Measurements from ENCODE around the gene DIP2A. TPM values are rescaled to one million over a fixed set of nuclear protein-coding genes. Genes with fewer than 3 reads are reported as not detected.
A peak's percentile ranks its signal among the peaks of the same experiment; 100 is the strongest.
"Not testable (repeated sequence)": the region's sequence is repeated elsewhere in the genome, so short reads cannot be mapped to it uniquely, and the experiment has no call there.

The DIP2A gene
- total and polyA plus RNA-seq, 2 of the 13 experiments (the other 11 are each of a cell fraction or from before 2014, with no cell fraction given) = 18.5 to 37.6 TPM

DNA sequence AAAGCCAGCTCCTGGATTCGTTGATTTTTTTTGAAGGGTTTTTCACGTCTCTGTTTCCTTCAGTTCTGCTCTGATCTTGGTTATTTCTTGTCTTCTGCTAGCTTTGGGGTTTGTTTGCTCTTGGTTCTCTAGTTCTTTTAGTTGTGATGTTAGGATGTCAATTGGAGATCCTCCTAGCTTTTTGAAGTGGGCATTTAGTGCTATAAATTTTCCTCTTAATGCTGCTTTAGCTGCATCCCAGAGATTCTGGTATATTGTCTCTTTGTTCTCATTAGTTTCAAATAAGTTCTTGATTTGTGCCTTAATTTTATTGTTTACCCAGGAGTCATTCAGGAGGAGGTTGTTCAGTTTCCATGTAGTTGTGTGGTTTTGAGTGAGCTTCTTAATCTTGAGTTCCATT, 120.7 kb downstream of the DIP2A start:
- POLR2A ChIA-PET; intact Hi-C loops (cut with micrococcal nuclease; ENCODE audit: unreplicated experiment); H3K27me3 ChIP-seq (ENCODE audit: control insufficient read depth in 1 of 2, insufficient read depth in 2 of 2, low read length in 2 of 2); H3K9ac ChIP-seq (ENCODE audit: insufficient read depth, low read depth, low read length); FAIRE-seq; in situ Hi-C loops (cut with HindIII; ENCODE audit: extremely low pct_ligation_motif_present, low pct_unique_long_range_greater_than_20kb); ATAC-seq; DNase-seq (ENCODE audit: low spot score); H4K20me1 ChIP-seq (ENCODE audit: insufficient read depth, low read length); H2AFZ ChIP-seq (ENCODE audit: low read length); CTCF ChIA-PET (ENCODE audit: low intra/inter-chr PET ratio, low total read pairs); H3K79me2 ChIP-seq (ENCODE audit: insufficient read depth, low read length); H3K27ac ChIP-seq (ENCODE audit: extremely low read length, insufficient read depth, low read length); H3K4me3 ChIP-seq (replicated peaks in 1 of 3; ENCODE audit: insufficient read depth in 1 of 3, low read depth in 2 of 3, low read length in 3 of 3); BruUV-seq (replicated peaks); H3K36me3 ChIP-seq (replicated peaks in 1 of 2; ENCODE audit: control insufficient read depth in 1 of 2, insufficient read depth in 2 of 2, low read length in 2 of 2); H3K9me3 ChIP-seq (ENCODE audit: low read length); H3K4me2 ChIP-seq (ENCODE audit: low read depth, low read length): not testable (repeated sequence)
- WGBS (ENCODE audit: low lambda C conversion rate) = 76% methylated on average over 2 of the region's 2 CpGs
- TF ChIP-seq ZFP90 (CRISPR knock-in tag; IDR thresholded peaks at IDR 0.05; ENCODE audit: borderline replicate concordance) = peak; percentile 91
- H3K4me1 ChIP-seq (ENCODE audit: insufficient read depth, low read length) = peaks cover 22% of the 10 kb centered on the region

DNA sequence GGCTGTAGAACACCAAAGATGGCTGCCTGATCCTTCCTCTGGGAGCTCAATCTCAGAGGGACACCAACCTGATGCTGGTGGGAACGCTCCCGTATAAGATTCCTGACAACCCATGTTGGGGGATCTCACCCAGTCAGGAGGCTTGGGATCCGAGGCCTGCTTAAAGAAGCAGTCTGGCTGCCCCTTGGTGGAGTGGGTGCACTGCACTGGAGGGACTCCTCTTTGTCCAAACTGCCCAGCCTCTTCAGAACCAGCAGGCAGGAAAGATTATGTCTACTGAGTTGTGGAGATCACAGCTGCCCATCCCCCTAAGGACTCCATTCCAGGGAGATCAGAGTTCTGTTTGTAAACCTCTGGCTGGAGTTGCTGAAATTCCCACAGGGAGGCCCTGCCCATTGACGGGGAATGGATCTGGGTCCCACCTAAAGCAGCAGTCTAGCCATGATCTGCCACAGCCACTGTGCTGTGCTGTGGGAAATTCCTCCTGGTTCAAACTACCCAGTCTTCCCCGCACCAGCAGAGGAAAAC, 123.2 kb downstream of the DIP2A start:
- in situ Hi-C loops (cut with HindIII; ENCODE audit: extremely low pct_ligation_motif_present, low pct_unique_long_range_greater_than_20kb) = no loop called here
- no peaks in the 10 kb centered on the region for H4K20me1 ChIP-seq (ENCODE audit: insufficient read depth, low read length)
- no peak for TF ChIP-seq GFI1 (CRISPR knock-in tag; IDR thresholded peaks at IDR 0.05; ENCODE audit: borderline replicate concordance)
- no peak for TF ChIP-seq ZC3H4 (CRISPR knock-in tag; IDR thresholded peaks at IDR 0.05; ENCODE audit: borderline replicate concordance)
- TF ChIP-seq, protein P1, sequence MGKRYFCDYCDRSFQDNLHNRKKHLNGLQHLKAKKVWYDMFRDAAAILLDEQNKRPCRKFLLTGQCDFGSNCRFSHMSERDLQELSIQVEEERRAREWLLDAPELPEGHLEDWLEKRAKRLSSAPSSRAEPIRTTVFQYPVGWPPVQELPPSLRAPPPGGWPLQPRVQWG (CRISPR knock-in tag; IDR thresholded peaks at IDR 0.05; ENCODE audit: borderline replicate concordance, low read depth) = no peak
- no peak for TF ChIP-seq ZNF33A (CRISPR knock-in tag; IDR thresholded peaks at IDR 0.05; ENCODE audit: borderline replicate concordance)
- TF ChIP-seq, protein P2, sequence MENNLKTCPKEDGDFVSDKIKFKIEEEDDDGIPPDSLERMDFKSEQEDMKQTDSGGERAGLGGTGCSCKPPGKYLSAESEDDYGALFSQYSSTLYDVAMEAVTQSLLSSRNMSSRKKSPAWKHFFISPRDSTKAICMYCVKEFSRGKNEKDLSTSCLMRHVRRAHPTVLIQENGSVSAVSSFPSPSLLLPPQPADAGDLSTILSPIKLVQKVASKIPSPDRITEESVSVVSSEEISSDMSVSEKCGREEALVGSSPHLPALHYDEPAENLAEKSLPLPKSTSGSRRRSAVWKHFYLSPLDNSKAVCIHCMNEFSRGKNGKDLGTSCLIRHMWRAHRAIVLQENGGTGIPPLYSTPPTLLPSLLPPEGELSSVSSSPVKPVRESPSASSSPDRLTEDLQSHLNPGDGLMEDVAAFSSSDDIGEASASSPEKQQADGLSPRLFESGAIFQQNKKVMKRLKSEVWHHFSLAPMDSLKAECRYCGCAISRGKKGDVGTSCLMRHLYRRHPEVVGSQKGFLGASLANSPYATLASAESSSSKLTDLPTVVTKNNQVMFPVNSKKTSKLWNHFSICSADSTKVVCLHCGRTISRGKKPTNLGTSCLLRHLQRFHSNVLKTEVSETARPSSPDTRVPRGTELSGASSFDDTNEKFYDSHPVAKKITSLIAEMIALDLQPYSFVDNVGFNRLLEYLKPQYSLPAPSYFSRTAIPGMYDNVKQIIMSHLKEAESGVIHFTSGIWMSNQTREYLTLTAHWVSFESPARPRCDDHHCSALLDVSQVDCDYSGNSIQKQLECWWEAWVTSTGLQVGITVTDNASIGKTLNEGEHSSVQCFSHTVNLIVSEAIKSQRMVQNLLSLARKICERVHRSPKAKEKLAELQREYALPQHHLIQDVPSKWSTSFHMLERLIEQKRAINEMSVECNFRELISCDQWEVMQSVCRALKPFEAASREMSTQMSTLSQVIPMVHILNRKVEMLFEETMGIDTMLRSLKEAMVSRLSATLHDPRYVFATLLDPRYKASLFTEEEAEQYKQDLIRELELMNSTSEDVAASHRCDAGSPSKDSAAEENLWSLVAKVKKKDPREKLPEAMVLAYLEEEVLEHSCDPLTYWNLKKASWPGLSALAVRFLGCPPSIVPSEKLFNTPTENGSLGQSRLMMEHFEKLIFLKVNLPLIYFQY (CRISPR knock-in tag; IDR thresholded peaks at IDR 0.05; ENCODE audit: borderline replicate concordance) = no peak
- TF ChIP-seq, protein P3, sequence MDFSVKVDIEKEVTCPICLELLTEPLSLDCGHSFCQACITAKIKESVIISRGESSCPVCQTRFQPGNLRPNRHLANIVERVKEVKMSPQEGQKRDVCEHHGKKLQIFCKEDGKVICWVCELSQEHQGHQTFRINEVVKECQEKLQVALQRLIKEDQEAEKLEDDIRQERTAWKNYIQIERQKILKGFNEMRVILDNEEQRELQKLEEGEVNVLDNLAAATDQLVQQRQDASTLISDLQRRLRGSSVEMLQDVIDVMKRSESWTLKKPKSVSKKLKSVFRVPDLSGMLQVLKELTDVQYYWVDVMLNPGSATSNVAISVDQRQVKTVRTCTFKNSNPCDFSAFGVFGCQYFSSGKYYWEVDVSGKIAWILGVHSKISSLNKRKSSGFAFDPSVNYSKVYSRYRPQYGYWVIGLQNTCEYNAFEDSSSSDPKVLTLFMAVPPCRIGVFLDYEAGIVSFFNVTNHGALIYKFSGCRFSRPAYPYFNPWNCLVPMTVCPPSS (IDR thresholded peaks at IDR 0.05) = no peak
- no peak for TF ChIP-seq ZNF746 (CRISPR knock-in tag; IDR thresholded peaks at IDR 0.05)
- TF ChIP-seq NFE2L1 (CRISPR knock-in tag; IDR thresholded peaks at IDR 0.05; ENCODE audit: borderline replicate concordance) = no peak

More for the DNA sequence above, 123.2 kb downstream of the DIP2A start:
- Histone ChIP-seq H3K4me1 (ENCODE audit: insufficient read depth, low read length) (peaks cover 22% of the 10 kb centered on the region), H3K36me3 (replicated peaks in 1 of 2; ENCODE audit: control insufficient read depth in 1 of 2, insufficient read depth in 2 of 2, low read length in 2 of 2) (no peaks in the 10 kb centered on the region), H3K9ac (ENCODE audit: insufficient read depth, low read depth, low read length) (peak overlapping the region; percentile 24; the same call in 1 of the 2 replicates), H2AFZ (ENCODE audit: low read length) (peak overlapping the region; percentile 56), H3K27me3 (ENCODE audit: control insufficient read depth in 1 of 2, insufficient read depth in 2 of 2, low read length in 2 of 2) (no peaks in the 10 kb centered on the region), H3K4me2 (ENCODE audit: low read depth, low read length) (peak overlapping the region; percentile 60), H3K9me3 (ENCODE audit: low read length) (0 out of 2 replicates have a peak, but pooled peaks cover 7% of the 10 kb centered on the region), H3K27ac (ENCODE audit: extremely low read length, insufficient read depth, low read length) (peak overlapping the region; percentile 74), H3K4me3 (replicated peaks in 1 of 3; ENCODE audit: insufficient read depth in 1 of 3, low read depth in 2 of 3, low read length in 3 of 3) (peak overlapping the region in 1 of 3 experiments; percentile 43; a peak in 1 of 6 replicates), H3K79me2 (ENCODE audit: insufficient read depth, low read length) (no peaks in the 10 kb centered on the region)
- BruUV-seq (replicated peaks) = no TSS peak
- ChIA-PET CTCF (ENCODE audit: low intra/inter-chr PET ratio, low total read pairs) (no interaction called here), POLR2A (interaction anchor here (1.1 to 2.3 kb wide), 8 partner anchors 17 to 124 kb away, joined by 3 to 19 read pairs (median 4); partner anchors contain the start of gene PRMT2)
- peak; percentile 97 for ATAC-seq
- peak; percentile 79 for DNase-seq (ENCODE audit: low spot score)
- intact Hi-C loops (cut with micrococcal nuclease; ENCODE audit: unreplicated experiment) = loop anchor here (2.0 kb wide), 1 partner anchor 15 kb away; no protein-coding TSS in a partner anchor
- WGBS (ENCODE audit: low lambda C conversion rate) = 90% methylated on average over 2 of the region's 5 CpGs
- FAIRE-seq = peak; percentile 90

Measured in HepG2 (cell line).